Skeletal muscle satellite cell (primary cell): Measurements from ENCODE around the gene EPC2.
A peak's percentile ranks its signal among the peaks of the same experiment; 100 is the strongest.
"Not testable (repeated sequence)": the region's sequence is repeated elsewhere in the genome, so short reads cannot be mapped to it uniquely, and the experiment has no call there.

Experiments used
- H3K27me3 ChIP-seq: 2 replicates; pipeline ENCODE4 v1.7.0; 2013; ENCODE audit warnings: low read length; ENCODE audit not compliant: control insufficient read depth, insufficient read depth
- H3K36me3 ChIP-seq: 2 replicates; pipeline ENCODE4 v1.7.0; 2013; ENCODE audit warnings: mild to moderate bottlenecking, control low read depth, low read length; ENCODE audit not compliant: insufficient read depth
- H3K4me1 ChIP-seq: 2 replicates; pipeline ENCODE4 v1.7.0; 2013; ENCODE audit warnings: low read length; ENCODE audit not compliant: control insufficient read depth, insufficient read depth
- H3K4me2 ChIP-seq: 2 replicates; pipeline ENCODE4 v1.7.0; 2013; ENCODE audit warnings: mild to moderate bottlenecking, low read length
- H3K4me3 ChIP-seq: 2 replicates; pipeline ENCODE4 v1.7.0; 2013; ENCODE audit warnings: low read length
- H3K9ac ChIP-seq: 2 replicates; pipeline ENCODE4 v1.7.0; 2013; ENCODE audit warnings: mild to moderate bottlenecking, low read depth, low read length, moderate library complexity
- H3K9me3 ChIP-seq: replicated peaks from 2 replicates; pipeline ENCODE4 v1.7.0; 2013; ENCODE audit warnings: mild to moderate bottlenecking, control low read depth, low read length

EPC2 gene

DNA sequence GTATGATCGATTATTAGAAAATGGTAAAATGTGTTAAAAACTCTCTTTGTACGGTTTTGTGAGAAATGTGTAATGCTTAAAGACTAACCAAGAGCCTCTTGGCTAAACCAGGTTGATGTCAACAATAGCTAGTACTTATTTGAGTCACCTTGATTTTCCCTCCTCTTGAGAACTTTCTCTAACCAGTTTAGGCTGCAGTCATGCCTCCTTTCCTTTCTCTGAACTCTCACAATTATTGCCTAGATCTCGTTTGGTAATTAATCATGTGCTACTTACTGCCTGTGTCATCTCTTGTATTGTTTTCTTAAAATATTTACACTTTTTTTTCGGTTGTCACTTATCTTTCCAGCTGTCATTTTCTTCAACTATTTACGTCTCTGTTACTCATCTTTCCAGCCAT lies 1.1 kb upstream of the EPC2 start:
- Histone ChIP-seq H3K27me3 (peaks cover 5% of the 10 kb centered on the region), H3K9me3 (no peaks in the 10 kb centered on the region), H3K36me3 (no peaks in the 10 kb centered on the region), H3K9ac (no peak overlapping the region), H3K4me2 (peak overlapping the region; percentile 98), H3K4me1 (peaks cover 9% of the 10 kb centered on the region), H3K4me3 (peak overlapping the region; percentile 96)

DNA sequence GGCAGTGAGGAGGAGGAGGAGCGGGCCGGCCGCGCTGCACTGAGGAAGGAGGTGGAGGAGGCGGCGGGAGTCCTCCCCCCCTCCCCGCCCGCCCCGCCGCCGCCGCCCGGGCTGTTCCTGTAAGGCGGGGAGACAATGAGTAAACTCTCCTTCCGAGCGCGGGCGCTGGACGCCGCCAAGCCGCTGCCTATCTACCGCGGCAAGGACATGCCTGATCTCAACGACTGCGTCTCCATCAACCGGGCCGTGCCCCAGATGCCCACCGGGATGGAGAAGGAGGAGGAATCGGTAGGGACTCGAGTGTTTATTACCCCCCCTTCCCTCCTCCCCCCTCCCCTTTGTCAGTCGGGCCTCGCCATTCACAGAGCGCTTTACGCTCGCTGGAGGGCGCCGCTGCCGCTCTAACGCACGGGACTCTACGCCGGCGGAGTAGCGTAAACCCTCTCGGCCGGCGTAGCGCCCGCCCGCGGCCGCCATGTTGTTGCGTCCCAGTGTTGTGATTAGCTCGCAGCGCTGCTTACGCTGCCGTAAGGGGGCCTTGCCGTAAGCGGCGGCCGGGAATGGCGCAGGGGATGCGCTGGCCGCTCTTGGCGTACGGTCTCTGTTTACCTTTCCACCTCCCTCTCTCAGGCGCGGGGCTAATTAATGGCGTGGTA lies 460 bp downstream of the EPC2 start:
- Histone ChIP-seq H3K9me3 (no peaks in the 10 kb centered on the region), H3K36me3 (no peaks in the 10 kb centered on the region), H3K27me3 (peaks cover 5% of the 10 kb centered on the region)

DNA sequence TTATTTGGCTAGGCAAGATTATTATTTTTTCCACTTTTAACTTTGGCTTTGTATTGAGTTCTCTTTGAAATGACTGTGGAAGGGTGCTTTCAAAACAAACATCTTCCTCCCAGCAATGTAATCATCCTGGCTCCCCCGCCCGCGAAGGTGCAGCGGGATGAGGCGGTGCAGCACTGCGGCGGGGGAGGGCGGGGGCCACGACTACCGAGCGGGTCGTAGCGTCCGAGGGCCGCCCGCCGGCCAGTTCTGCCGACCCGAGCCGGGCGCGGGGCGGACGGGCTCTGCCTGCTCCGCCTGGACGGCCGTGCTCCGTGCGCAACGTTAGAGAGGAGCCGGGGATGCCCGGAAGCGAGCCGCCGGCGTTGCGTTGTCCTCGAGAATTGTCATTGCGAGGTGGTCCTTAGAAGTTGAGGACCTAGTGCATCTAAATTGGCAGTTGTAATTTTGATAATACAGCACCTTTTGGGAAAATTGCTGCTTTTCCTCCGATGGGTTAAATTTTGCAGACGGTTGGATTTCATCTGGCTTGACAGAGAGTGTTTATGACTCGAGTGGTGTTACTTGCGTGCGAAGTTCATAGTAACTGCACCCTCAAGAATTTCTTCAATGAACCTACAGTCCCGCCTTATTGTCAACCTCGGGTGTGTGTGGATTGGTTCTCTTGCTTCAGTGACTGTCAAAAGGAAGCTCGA lies 1.1 kb downstream of the EPC2 start:
- peak overlapping the region; percentile 94 for H3K9ac ChIP-seq
- H3K27me3 ChIP-seq: peaks cover 3% of the 10 kb centered on the region
- peaks cover 9% of the 10 kb centered on the region for H3K4me1 ChIP-seq
- no peaks in the 10 kb centered on the region for H3K9me3 ChIP-seq
- peak overlapping the region; percentile 96 for H3K4me3 ChIP-seq
- peak overlapping the region; percentile 87 for H3K4me2 ChIP-seq
- H3K36me3 ChIP-seq: no peaks in the 10 kb centered on the region

More for the DNA sequence above, 460 bp downstream of the EPC2 start:
- H3K9ac ChIP-seq: peak overlapping the region; percentile 94
- peaks cover 9% of the 10 kb centered on the region for H3K4me1 ChIP-seq
- peak overlapping the region; percentile 96 for H3K4me3 ChIP-seq
- peak overlapping the region; percentile 87 for H3K4me2 ChIP-seq

DNA sequence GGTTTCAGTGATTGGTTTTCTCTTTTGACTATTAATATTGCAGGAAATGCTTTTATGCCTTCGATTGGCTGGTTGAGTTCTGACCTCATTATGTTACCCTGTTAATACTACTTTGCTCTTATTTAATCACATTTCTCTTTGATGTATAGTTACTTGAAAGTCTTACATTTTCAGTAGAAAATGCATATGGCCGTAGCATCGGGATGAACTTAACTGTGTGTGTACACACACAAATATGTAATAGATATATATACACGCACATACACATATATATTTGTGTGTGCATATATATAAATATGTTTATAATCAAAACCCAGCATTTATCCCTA lies 1.6 kb downstream of the EPC2 start:
- Histone ChIP-seq H3K9ac (peak overlapping the region; percentile 94), H3K9me3 (no peaks in the 10 kb centered on the region), H3K4me1 (peaks cover 9% of the 10 kb centered on the region), H3K4me3 (peak overlapping the region; percentile 96), H3K36me3 (no peaks in the 10 kb centered on the region), H3K27me3 (no peaks in the 10 kb centered on the region), H3K4me2 (peak overlapping the region; percentile 87)

DNA sequence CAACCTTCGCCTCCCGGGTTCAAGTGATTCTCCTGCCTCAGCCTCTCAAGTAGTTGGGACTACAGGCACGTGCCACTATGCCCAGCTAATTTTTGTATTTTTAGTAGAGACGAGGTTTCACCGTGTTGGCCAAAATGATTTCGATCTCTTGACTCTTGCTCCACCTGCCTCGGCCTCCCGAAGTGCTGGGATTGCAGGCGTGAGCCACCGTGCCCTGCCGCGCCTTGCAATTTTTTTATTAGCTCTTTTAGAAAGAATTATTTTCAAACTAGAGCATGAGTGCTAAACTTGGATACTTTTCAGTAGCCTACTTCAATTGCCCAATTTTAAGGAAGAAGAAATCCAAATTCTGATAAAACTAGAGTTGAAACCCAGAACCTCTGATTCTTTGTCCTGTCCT lies 3.2 kb downstream of the EPC2 start:
- H3K27me3 ChIP-seq, H3K4me3 ChIP-seq, H3K9ac ChIP-seq, H3K4me1 ChIP-seq, H3K36me3 ChIP-seq, H3K9me3 ChIP-seq, H3K4me2 ChIP-seq: not testable (repeated sequence)

DNA sequence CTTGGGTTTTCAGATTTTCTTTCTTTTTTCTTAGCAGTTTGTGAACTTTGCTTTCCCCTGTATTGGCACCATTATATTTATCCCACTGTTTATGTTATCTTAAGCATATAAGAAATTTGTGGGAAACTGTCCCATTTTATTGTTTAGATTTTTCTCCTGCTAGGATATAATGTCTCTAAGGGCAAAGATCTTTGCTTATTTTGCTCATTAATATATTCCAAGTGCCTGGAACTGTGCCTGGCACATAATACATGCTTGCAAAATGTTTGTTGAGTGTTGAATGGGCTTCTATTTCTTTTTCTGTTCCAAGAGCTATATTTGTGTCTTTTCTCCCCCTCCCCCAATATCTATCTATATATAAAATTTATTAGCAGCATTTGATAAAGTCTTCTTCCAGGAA lies 5.4 kb downstream of the EPC2 start:
- H3K9me3 ChIP-seq: no peaks in the 10 kb centered on the region
- H3K4me2 ChIP-seq: no peak overlapping the region
- no peaks in the 10 kb centered on the region for H3K4me1 ChIP-seq
- H3K9ac ChIP-seq: no peak overlapping the region
- H3K27me3 ChIP-seq: no peaks in the 10 kb centered on the region
- no peaks in the 10 kb centered on the region for H3K36me3 ChIP-seq
- H3K4me3 ChIP-seq: no peak overlapping the region

DNA sequence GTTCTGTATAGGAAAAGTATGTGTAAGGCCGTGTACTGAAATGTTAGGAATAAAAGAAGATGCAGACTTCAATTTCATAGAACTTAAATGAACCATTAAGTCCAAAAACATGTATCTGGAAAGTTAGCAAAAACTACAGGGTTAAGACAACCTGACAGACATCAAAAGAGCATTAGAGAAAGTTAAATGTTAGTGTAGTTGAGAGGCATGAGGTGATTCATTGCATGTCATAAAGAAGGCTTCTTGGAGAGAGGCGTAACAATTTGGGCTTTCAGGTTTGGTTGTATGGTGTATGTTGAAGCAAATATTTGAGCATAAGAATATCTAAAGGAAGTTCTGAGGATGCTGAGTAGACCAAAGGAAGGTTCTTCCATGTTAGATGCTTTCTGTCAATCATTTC lies 6.3 kb downstream of the EPC2 start:
- Histone ChIP-seq H3K9me3 (no peaks in the 10 kb centered on the region), H3K4me2 (no peak overlapping the region), H3K27me3 (no peaks in the 10 kb centered on the region), H3K36me3 (no peaks in the 10 kb centered on the region), H3K4me3 (no peak overlapping the region), H3K9ac (no peak overlapping the region), H3K4me1 (no peaks in the 10 kb centered on the region)

DNA sequence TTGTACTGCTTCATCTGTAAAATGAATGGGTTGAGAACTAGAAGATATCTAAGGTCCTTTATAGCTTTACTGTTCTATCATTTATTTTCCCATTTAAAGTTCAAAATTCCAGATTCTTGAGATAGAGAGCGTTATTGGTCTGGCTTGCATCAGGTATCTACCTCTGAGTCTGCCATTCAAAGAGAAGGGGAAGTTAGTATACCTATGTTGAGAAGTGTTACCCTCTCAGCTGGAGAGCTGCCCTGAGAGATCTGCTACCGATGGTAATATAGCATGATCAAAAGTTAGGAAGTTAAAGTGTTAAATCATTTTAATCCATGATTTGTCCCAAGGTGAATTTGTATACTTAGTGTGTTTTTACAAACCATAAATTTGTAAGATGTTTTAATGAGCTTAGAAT lies 7.4 kb downstream of the EPC2 start:
- Histone ChIP-seq H3K36me3 (no peaks in the 10 kb centered on the region), H3K4me3 (no peak overlapping the region), H3K9ac (no peak overlapping the region), H3K9me3 (no peaks in the 10 kb centered on the region), H3K4me2 (no peak overlapping the region), H3K27me3 (no peaks in the 10 kb centered on the region), H3K4me1 (no peaks in the 10 kb centered on the region)

DNA sequence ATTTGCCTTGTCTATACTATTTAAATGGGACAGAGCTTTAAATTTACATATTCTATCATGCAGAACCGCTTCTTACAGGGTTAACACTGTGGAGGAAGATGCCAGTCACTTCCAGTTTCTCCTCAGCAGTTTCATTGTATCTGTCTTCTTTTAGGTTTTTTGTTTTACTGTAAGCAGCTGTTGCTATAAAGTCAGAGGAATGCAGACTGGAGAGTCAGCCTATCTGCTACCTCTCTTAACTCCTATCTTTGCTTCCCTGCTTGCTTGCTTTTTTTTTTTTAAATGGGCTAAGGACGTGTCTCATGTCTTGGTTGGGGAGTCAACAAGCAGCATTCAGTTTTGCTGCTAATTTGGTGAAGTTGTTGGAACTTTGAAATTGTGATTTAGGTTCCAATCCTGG lies 8.9 kb downstream of the EPC2 start:
- H3K4me3 ChIP-seq: no peak overlapping the region
- no peaks in the 10 kb centered on the region for H3K27me3 ChIP-seq
- no peaks in the 10 kb centered on the region for H3K4me1 ChIP-seq
- no peak overlapping the region for H3K9ac ChIP-seq
- H3K9me3 ChIP-seq: no peaks in the 10 kb centered on the region
- no peak overlapping the region for H3K4me2 ChIP-seq
- no peaks in the 10 kb centered on the region for H3K36me3 ChIP-seq

DNA sequence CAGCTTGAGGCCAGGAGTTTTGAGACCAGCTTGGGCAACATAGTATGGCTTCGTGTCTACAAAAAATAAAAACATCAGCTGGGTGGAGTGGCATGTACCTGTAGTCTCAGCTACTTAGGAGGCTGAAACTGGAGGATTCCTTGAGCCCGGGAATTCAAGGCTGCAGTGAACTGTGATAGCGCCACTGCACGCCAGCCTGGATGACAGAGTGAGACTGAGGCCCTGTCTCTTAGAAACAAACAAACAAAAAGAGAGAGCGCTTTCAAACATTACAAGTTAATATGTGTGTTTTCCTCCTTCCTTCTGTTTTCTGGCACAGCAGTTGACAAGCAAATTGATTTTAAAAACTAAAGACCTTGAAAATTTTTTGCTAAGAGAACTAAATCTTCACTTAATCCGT lies 9.9 kb downstream of the EPC2 start:
- Histone ChIP-seq H3K4me1 (peaks cover 6% of the 10 kb centered on the region), H3K9me3 (no peaks in the 10 kb centered on the region), H3K9ac (no peak overlapping the region), H3K4me3 (no peak overlapping the region), H3K36me3 (no peaks in the 10 kb centered on the region), H3K4me2 (no peak overlapping the region), H3K27me3 (no peaks in the 10 kb centered on the region)

DNA sequence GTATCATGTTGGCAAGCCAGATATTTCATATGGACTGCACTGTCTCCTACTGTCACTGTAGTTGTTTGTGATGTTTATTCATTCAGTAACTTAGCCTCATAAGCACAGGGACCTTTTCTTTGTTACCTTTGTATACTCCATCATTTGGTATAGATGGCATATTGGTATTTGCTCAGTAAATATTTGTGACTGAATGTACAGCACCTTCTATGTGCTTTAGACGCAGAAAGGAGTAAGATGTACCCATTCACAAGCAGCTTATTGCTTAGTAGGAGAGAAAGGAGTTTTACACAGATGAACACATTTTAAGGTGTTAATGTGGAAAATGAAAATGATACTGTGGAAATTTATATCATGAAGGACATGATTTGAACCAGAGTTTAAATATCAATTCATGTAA lies 12.0 kb downstream of the EPC2 start:
- no peak overlapping the region for H3K4me2 ChIP-seq
- H3K9me3 ChIP-seq: no peaks in the 10 kb centered on the region
- H3K36me3 ChIP-seq: no peaks in the 10 kb centered on the region
- H3K4me3 ChIP-seq: no peak overlapping the region
- H3K4me1 ChIP-seq: peaks cover 14% of the 10 kb centered on the region
- H3K27me3 ChIP-seq: no peaks in the 10 kb centered on the region
- no peak overlapping the region for H3K9ac ChIP-seq
